Heart right ventricle (tissue), 16 donors: ENCODE results near the gene SLC45A3. TPM values are rescaled to one million over a fixed set of nuclear protein-coding genes. Genes with fewer than 3 reads are reported as not detected.

ENCODE experiments used
- ATAC-seq, 8 donors: fragments of 200-7000 bp; cut with Tn5 transposase; one replicate each; pipeline ENCODE4 v1.9.1; 2020; ENCODE audit warnings: mild to moderate bottlenecking in 8 of 8, moderate library complexity in 8 of 8, moderate number of reproducible peaks in 1 of 8
- DNase-seq, 2 donors: peaks; one replicate each; pipeline ENCODE4 v3.0.0-alpha.2; 2020
- H3K27ac ChIP-seq, 10 donors: fragments of 200-600 bp; sonication (generic) in 2 of 10; one replicate each; pipeline versions ENCODE4 v1.5.0 to v1.8.0; 2020 to 2022; ENCODE audit warnings: mild to moderate bottlenecking in 3 of 10
- H3K27me3 ChIP-seq, 7 donors: fragments of 200-600 bp; one replicate each; pipeline ENCODE4 v1.8.0; 2021 to 2022; ENCODE audit warnings: mild to moderate bottlenecking in 2 of 7
- H3K36me3 ChIP-seq, 9 donors: fragments of 200-600 bp; sonication (generic) in 1 of 9; one replicate each; pipeline versions ENCODE4 v1.5.0 to v1.8.0; 2020 to 2022; ENCODE audit warnings: mild to moderate bottlenecking in 2 of 9
- H3K4me1 ChIP-seq, 9 donors: fragments of 200-600 bp; sonication (generic) in 1 of 9; one replicate each; pipeline versions ENCODE4 v1.5.0 to v1.8.0; 2020 to 2022; ENCODE audit warnings: mild to moderate bottlenecking in 4 of 9
- H3K4me3 ChIP-seq, 10 donors: fragments of 200-600 bp; sonication (generic) in 2 of 10; one replicate each; pipeline versions ENCODE4 v1.5.0 to v1.8.0; 2020 to 2022; ENCODE audit warnings: mild to moderate bottlenecking in 7 of 10, moderate library complexity in 2 of 10
- H3K9me3 ChIP-seq, 11 donors: fragments of 200-600 bp in 10 of 11; sonication (generic) in 2 of 11; one replicate each; pipeline versions ENCODE4 v1.5.0 to v1.8.0; 2013 to 2022; ENCODE audit warnings: mild to moderate bottlenecking in 2 of 11, control low read depth in 1 of 11, moderate library complexity in 1 of 11
- WGBS, 2 donors: extraction: QIAGEN DNeasy Blood & Tissue Kit; methylation state at CpG; one replicate each; pipeline ENCODE4 v1.1.7; 2013; ENCODE audit warnings: inconsistent platforms in 1 of 2; 5-methylcytosine and 5-hydroxymethylcytosine counted together
- intact Hi-C, 10 donors: fragments of 100-400 bp; cut with DNase I; formaldehyde crosslinking; loops; one replicate each; pipeline versions ENCODE4 v1.11.1 to v1.14.2; 2022
- polyA plus RNA-seq, 2 donors: library from polyadenylated mRNA; stranded (reverse); fragments of 200-250 nt; gene quantifications; one replicate each; pipeline ENCODE4 v1.2.3, GENCODE V29; 2013
- total RNA-seq, 10 donors: library from RNA; stranded (reverse); fragmentation: NEBNext Ultra II Directional in 3 of 10; extraction: Animal tissue kit (Norgen Biotek cat#: 25700) in 3 of 10; gene quantifications; one replicate each; pipeline versions ENCODE4 v1.2.1 to v1.2.4, GENCODE V29; 2021 to 2023
- TF ChIP-seq, protein P1 (sequence below), 9 donors: fragments of 200-600 bp; sonication (generic) in 2 of 9; IDR thresholded peaks; one replicate each; pipeline versions ENCODE4 v1.5.0 to v1.8.0; 2021 to 2022; ENCODE audit warnings: antibody characterized with exemption in 9 of 9, mild to moderate bottlenecking in 5 of 9, moderate library complexity in 1 of 9
- donor health status: Arrhythmogenic right ventricular cardiomyopathy.
- donor health status: ischemic (EF 13 %, LVEDD 7.1; RV severe dilation, severe dysfunction).
- donor health status: healthy with polysubstance abuse.
- donor health status: DM: no; HTN: yes; CAD: no.
- donor health status: DM: no; HTN: no; CAD: no.
- donor health status: ischemic (EF 25% LVEDD 6.9; RV normal size, moderate dysfunction).
- donor health status: ischemic (EF 25% LVEDD 5.7; RV mildly dilated, moderate dysfunction).
- donor health status: healthy.
- donor health status: DM: yes; HTN: yes; CAD: no.
- donor health status: Ischemic cardiomyopathy.
- donor health status: ischemic (EF 35%, LVEDD 5.7; RV mildly dilated, moderate dysfunction).
- donor health status: nonischemic (EF 11% LVEDD 7.7; RV severe dilation, severe dysfunction).
- donor health status: DM: yes; HTN: yes; CAD: no.
- donor health status: PGD.
- donor health status: ischemic (EF 29% LVEDD 5.4; RV normal size, mild dysfunction).
- donor health status: nonischemic (EF 23%, LVEDD 6.1; RV moderate dilation, normal function).

Gene SLC45A3
- total and polyA plus RNA-seq, 12 donors, result 1.4 to 7.9 (median 2.2) TPM

DNA sequence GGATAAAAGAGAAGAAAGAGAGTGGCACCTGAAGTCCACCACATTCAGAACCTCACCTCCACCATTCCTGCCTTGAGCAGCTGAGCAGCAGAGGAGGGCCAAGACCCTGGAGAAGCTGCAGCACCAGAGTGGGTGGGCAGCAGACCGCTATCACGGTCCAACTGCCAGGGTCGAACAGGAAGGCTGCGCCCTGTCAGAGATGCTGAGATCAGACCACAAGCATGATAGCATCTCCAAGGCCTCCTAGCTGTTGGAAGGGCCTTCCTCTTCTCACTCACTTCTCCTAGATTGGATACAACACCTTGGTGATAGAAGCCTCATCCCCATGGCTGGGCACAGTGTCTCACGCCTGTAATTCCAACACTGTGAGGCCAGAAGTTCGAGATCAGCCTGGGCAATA, 12.1 kb upstream of the SLC45A3 start:
- Histone ChIP-seq H3K4me3 (no peak overlapping the region), H3K36me3 (no peaks in the 10 kb centered on the region), H3K27ac (no peak overlapping the region), H3K4me1 (no peaks in the 10 kb centered on the region), H3K9me3 (no peaks in the 10 kb centered on the region), H3K27me3 (peaks cover 0 to 5% (median 0%) of the 10 kb centered on the region in 7 donors)
- TF ChIP-seq, protein P1, sequence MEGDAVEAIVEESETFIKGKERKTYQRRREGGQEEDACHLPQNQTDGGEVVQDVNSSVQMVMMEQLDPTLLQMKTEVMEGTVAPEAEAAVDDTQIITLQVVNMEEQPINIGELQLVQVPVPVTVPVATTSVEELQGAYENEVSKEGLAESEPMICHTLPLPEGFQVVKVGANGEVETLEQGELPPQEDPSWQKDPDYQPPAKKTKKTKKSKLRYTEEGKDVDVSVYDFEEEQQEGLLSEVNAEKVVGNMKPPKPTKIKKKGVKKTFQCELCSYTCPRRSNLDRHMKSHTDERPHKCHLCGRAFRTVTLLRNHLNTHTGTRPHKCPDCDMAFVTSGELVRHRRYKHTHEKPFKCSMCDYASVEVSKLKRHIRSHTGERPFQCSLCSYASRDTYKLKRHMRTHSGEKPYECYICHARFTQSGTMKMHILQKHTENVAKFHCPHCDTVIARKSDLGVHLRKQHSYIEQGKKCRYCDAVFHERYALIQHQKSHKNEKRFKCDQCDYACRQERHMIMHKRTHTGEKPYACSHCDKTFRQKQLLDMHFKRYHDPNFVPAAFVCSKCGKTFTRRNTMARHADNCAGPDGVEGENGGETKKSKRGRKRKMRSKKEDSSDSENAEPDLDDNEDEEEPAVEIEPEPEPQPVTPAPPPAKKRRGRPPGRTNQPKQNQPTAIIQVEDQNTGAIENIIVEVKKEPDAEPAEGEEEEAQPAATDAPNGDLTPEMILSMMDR (IDR thresholded peaks at IDR 0.05), result no peak
- DNase-seq, result no peak
- WGBS, 2 donors, result 94 to 95% methylated on average over 6 of the region's 6 CpGs
- intact Hi-C loops, result no loop called here
- peak in 1 of 8 donors; percentile 19 for ATAC-seq

DNA sequence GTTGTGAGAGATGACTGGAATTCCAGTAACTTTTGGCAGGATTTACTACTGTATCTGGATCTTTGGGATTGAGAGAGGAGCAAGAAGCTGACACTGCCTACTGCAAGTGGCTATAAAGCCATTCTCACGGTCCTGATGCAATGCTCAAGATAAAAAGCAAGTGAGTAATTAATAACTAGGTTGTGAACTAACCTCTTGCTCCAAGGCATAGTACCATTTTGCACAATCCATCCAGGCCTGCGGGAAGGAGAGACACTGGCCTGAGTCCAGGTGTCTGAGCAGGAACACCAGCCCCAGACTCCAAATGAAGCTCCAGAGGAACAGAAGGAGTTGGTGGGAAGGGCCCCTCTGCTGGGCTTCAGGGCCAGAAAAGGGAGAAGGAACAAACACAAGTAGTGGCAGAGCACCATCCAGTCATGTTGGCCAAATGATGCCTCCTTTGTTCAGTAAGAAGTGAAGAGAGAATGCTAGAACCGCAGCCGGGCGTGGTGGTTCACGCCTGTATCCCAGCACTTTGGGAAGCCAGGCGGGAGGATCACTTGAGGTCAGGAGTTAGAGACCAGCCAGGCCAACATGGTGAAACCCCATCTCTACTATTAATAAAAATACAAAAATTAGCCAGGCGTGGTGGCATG, 9.9 kb upstream of the SLC45A3 start:
- H3K9me3 ChIP-seq, result no peaks in the 10 kb centered on the region
- DNase-seq (no peak), ATAC-seq (no peak)
- H3K4me1 ChIP-seq, result no peaks in the 10 kb centered on the region
- TF ChIP-seq, protein P1 (IDR thresholded peaks at IDR 0.05), result no peak
- intact Hi-C loops, result no loop called here
- no peak overlapping the region for H3K4me3 ChIP-seq
- 87 to 89% methylated on average over 8 of the region's 8 CpGs for WGBS, 2 donors
- H3K27ac ChIP-seq, result no peak overlapping the region
- H3K36me3 ChIP-seq, result no peaks in the 10 kb centered on the region
- no peaks in the 10 kb centered on the region for H3K27me3 ChIP-seq

DNA sequence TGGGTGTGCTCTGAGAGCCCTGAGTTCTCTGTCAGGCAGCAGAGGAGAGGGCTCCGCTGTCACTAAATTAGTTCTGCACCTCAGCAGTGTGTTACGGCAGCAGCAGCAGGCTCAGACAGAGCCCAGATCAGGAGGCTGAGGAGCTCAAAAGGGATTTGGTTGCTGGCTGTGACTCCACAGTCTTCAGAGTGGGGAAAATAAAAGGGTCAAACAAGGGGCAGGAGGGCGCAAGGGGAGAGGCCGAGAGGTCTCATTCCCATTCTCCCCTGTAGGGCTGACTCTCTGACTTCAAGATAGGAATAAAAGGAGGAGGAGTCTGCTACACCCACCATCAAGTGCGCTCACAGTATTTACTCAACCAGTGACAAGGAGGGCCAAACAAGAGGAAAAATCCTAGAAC, 9.2 kb upstream of the SLC45A3 start:
- TF ChIP-seq, protein P1 (IDR thresholded peaks at IDR 0.05), result no peak
- no peaks in the 10 kb centered on the region for H3K4me1 ChIP-seq
- H3K36me3 ChIP-seq, result no peaks in the 10 kb centered on the region
- no peaks in the 10 kb centered on the region for H3K27me3 ChIP-seq
- no peaks in the 10 kb centered on the region for H3K9me3 ChIP-seq
- WGBS, 2 donors, result 91 to 95% methylated on average over 5 of the region's 5 CpGs
- H3K27ac ChIP-seq, result no peak overlapping the region
- no peak overlapping the region for H3K4me3 ChIP-seq
- no peak for ATAC-seq
- no peak for DNase-seq
- intact Hi-C loops, result no loop called here

DNA sequence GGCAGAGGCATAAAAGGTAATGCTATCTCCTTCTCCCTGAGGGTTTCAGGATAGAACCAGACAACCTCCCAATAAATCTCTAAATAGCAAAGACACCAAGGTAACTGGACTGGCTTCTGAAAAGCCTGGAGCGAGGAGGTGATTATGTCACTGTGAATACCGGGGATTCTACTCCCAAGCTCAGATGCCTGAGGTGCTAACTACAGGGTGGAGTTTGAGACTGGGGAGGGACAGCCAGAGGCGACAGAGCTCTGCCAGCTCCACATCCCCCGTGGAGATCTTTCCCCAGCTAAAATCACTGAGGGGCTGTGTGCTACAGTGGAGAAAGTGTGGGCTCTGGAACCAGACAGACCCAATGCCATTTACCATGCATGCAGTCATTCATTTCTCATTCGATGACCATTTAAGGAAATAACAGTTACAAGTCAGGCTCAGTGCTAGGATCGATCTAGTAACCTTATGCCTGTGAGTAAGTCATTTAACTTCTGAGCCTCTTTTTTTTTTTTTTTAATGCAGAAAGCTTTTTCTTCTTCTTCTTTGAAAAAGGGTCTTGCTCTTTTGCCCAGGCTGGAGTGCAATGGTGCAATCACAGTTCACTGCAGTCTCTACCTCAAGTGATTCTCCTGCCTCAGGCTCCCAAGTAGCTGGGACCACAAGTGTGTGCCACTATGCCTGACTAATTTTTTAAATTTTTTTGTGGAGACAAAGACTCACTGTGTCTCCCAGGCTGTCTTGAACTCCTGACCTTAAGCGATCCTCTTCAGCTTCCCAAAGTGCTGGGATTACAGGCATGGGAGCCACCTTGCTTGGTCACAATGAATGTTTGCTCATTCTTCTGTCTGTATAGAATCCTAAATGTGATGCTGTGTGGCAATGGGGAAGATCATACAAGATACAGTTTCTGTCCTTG, 8.1 kb upstream of the SLC45A3 start:
- Histone ChIP-seq H3K4me1 (no peaks in the 10 kb centered on the region), H3K4me3 (no peak overlapping the region), H3K9me3 (no peaks in the 10 kb centered on the region), H3K27ac (no peak overlapping the region), H3K27me3 (no peaks in the 10 kb centered on the region), H3K36me3 (no peaks in the 10 kb centered on the region)
- DNase-seq (no peak), ATAC-seq (no peak)
- intact Hi-C loops, result no loop called here
- TF ChIP-seq, protein P1 (IDR thresholded peaks at IDR 0.05), result no peak
- WGBS, 2 donors, result 75 to 87% methylated on average over 7 of the region's 7 CpGs
